ENCODE measurements around the gene LETM1.

The LETM1 gene

DNA sequence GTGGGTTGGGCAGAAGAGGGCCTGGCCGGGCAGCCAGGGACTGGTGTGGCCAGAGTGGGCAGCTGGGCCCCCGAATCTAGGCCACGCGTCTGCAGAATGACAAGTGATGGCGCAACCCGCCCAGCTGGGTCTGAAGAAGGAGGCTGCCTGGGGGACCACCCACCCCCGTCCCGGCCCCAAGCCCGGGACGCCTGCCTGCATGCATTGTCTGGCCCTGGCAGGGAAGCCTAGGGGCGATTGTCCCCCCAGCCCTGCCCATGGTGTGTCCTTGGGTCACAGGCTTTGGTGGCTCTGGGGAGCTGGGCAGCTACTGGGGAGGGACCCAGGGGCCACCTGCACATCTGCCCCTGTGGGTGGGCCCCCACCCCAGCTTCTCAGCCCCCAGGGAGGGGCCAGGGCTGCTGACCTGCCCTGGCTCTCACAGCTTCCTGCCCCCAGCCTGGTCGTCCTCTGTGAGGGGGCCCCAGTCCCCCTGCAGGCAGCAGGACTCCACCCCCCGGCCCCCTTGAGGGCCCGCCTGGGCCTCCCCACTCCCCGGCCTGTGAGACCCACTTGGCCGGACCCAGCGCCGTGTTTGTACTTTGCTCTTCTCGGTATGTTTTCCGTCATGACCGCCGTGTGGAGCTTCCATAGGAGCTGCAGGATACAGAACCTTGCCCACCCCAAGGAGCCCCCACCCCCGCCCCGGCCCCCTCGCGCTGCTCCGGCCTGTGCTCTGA, 57.9 kb downstream of the LETM1 start:
- no peak for TF ChIP-seq ARNTL (CRISPR knock-in tag; IDR thresholded peaks at IDR 0.05; ENCODE audit: borderline replicate concordance, low read depth)
- TF ChIP-seq, protein P1, sequence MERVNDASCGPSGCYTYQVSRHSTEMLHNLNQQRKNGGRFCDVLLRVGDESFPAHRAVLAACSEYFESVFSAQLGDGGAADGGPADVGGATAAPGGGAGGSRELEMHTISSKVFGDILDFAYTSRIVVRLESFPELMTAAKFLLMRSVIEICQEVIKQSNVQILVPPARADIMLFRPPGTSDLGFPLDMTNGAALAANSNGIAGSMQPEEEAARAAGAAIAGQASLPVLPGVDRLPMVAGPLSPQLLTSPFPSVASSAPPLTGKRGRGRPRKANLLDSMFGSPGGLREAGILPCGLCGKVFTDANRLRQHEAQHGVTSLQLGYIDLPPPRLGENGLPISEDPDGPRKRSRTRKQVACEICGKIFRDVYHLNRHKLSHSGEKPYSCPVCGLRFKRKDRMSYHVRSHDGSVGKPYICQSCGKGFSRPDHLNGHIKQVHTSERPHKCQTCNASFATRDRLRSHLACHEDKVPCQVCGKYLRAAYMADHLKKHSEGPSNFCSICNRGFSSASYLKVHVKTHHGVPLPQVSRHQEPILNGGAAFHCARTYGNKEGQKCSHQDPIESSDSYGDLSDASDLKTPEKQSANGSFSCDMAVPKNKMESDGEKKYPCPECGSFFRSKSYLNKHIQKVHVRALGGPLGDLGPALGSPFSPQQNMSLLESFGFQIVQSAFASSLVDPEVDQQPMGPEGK (CRISPR knock-in tag; IDR thresholded peaks at IDR 0.05; ENCODE audit: borderline replicate concordance): no peak
- TF ChIP-seq ZFP30 (CRISPR knock-in tag; IDR thresholded peaks at IDR 0.05): no peak
- TF ChIP-seq, protein P2, sequence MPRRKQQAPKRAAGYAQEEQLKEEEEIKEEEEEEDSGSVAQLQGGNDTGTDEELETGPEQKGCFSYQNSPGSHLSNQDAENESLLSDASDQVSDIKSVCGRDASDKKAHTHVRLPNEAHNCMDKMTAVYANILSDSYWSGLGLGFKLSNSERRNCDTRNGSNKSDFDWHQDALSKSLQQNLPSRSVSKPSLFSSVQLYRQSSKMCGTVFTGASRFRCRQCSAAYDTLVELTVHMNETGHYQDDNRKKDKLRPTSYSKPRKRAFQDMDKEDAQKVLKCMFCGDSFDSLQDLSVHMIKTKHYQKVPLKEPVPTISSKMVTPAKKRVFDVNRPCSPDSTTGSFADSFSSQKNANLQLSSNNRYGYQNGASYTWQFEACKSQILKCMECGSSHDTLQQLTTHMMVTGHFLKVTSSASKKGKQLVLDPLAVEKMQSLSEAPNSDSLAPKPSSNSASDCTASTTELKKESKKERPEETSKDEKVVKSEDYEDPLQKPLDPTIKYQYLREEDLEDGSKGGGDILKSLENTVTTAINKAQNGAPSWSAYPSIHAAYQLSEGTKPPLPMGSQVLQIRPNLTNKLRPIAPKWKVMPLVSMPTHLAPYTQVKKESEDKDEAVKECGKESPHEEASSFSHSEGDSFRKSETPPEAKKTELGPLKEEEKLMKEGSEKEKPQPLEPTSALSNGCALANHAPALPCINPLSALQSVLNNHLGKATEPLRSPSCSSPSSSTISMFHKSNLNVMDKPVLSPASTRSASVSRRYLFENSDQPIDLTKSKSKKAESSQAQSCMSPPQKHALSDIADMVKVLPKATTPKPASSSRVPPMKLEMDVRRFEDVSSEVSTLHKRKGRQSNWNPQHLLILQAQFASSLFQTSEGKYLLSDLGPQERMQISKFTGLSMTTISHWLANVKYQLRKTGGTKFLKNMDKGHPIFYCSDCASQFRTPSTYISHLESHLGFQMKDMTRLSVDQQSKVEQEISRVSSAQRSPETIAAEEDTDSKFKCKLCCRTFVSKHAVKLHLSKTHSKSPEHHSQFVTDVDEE (CRISPR knock-in tag; IDR thresholded peaks at IDR 0.05): no peak
- TF ChIP-seq PPARA (CRISPR knock-in tag; IDR thresholded peaks at IDR 0.05; ENCODE audit: borderline replicate concordance): no peak
- TF ChIP-seq SNAI2 (CRISPR knock-in tag; IDR thresholded peaks at IDR 0.05): no peak
- TF ChIP-seq, protein P3, sequence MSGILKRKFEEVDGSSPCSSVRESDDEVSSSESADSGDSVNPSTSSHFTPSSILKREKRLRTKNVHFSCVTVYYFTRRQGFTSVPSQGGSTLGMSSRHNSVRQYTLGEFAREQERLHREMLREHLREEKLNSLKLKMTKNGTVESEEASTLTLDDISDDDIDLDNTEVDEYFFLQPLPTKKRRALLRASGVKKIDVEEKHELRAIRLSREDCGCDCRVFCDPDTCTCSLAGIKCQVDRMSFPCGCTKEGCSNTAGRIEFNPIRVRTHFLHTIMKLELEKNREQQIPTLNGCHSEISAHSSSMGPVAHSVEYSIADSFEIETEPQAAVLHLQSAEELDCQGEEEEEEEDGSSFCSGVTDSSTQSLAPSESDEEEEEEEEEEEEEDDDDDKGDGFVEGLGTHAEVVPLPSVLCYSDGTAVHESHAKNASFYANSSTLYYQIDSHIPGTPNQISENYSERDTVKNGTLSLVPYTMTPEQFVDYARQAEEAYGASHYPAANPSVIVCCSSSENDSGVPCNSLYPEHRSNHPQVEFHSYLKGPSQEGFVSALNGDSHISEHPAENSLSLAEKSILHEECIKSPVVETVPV (CRISPR knock-in tag; IDR thresholded peaks at IDR 0.05): no peak
- TF ChIP-seq ESRRG (CRISPR knock-in tag; IDR thresholded peaks at IDR 0.05): no peak
- no peak for ATAC-seq

DNA sequence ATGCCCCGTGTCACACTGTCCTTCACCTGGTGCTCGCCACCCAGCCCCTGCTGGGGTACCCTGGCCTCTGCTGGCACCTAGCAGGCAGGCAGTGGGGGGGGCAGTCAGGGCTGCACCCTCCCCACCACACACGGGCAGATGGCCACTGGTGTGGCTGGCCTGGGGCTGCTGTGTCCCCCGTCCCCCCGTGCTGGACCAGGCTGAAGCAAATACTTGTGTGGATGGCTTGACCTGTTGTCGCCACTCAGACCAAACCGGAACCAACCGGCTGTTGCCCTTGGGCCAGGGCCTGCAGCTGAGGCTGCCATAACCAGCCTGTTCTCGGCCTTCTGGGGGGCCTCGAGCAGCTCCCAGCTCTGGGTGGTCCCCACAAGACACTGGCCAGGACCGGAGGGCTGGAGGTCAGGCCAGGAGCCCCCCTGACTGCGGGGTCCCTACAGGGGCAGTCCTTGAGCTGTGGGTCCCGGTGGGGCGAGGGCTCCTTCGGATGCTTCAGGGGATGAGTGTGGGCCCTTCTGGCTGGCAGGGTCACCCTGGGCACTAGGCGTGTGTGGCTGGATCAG, 58.6 kb downstream of the LETM1 start:
- no peak for ATAC-seq

DNA sequence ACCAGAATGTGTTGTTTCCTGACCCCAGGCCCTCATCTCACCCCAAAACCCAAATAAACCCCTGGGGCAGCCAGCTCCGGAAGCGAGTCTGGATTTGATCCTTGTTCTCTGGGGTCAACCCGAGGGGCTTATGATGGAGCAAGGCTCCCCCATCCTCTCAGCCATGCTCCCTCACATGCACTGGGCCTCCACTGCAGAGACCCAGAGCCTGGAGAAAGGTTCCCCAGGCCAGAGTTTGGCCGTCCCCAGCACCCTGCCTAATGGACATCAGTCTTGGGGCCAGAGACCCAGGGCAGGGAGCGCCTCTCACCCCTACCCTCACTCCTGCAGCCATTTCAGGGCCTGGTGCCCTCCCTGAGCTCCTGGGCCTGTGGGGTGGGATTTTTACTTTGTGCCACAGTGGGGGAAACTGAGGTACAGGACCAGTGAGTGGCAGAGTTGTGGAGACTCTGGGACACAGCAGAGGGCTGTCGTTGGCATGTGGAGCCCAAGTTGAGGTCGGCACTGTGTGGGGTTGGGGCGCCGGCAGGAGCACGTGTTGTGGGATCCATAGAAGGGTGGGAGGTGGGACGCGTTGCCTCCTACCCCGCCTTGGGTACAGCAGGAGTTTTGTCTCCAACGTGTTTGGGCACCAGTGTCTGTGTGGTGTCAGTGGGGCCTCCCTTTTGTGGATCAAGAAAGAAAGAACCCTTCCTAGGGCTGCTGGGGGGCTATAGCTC, 59.3 kb downstream of the LETM1 start:
- no peak for TF ChIP-seq OSR1 (CRISPR knock-in tag; IDR thresholded peaks at IDR 0.05)
- TF ChIP-seq, protein P3 (CRISPR knock-in tag; IDR thresholded peaks at IDR 0.05): no peak
- TF ChIP-seq ZC3H10 (CRISPR knock-in tag; IDR thresholded peaks at IDR 0.05): no peak
- no peak for TF ChIP-seq ARNTL (CRISPR knock-in tag; IDR thresholded peaks at IDR 0.05; ENCODE audit: borderline replicate concordance, low read depth)
- TF ChIP-seq GLIS3 (CRISPR knock-in tag; IDR thresholded peaks at IDR 0.05): no peak
- no peak for TF ChIP-seq ZNF8 (CRISPR knock-in tag; IDR thresholded peaks at IDR 0.05)
- TF ChIP-seq ESRRG (CRISPR knock-in tag; IDR thresholded peaks at IDR 0.05): no peak
- no peak for TF ChIP-seq TOX (CRISPR knock-in tag; IDR thresholded peaks at IDR 0.05; ENCODE audit: borderline replicate concordance)
- TF ChIP-seq ZFP30 (CRISPR knock-in tag; IDR thresholded peaks at IDR 0.05): no peak
- TF ChIP-seq, protein P4, sequence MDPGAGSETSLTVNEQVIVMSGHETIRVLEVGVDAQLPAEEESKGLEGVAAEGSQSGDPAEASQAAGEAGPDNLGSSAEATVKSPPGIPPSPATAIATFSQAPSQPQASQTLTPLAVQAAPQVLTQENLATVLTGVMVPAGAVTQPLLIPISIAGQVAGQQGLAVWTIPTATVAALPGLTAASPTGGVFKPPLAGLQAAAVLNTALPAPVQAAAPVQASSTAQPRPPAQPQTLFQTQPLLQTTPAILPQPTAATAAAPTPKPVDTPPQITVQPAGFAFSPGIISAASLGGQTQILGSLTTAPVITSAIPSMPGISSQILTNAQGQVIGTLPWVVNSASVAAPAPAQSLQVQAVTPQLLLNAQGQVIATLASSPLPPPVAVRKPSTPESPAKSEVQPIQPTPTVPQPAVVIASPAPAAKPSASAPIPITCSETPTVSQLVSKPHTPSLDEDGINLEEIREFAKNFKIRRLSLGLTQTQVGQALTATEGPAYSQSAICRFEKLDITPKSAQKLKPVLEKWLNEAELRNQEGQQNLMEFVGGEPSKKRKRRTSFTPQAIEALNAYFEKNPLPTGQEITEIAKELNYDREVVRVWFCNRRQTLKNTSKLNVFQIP (CRISPR knock-in tag; IDR thresholded peaks at IDR 0.05; ENCODE audit: borderline replicate concordance, low read depth): no peak
- no peak for TF ChIP-seq ZFP3 (CRISPR knock-in tag; IDR thresholded peaks at IDR 0.05)
- ATAC-seq: no peak

More for the DNA sequence above, 58.6 kb downstream of the LETM1 start:
- TF ChIP-seq, protein P1 (CRISPR knock-in tag; IDR thresholded peaks at IDR 0.05; ENCODE audit: borderline replicate concordance): no peak
- TF ChIP-seq ZC3H10 (CRISPR knock-in tag; IDR thresholded peaks at IDR 0.05): no peak
- TF ChIP-seq OSR1 (CRISPR knock-in tag; IDR thresholded peaks at IDR 0.05): no peak

All from SK-N-SH treated with all-trans-retinoic acid at 6 μM for 48 hours (cell line).